Transverse colon (tissue), 4 donors: ENCODE results near the gene SLC11A1.

Experiments used
- CTCF ChIP-seq, 5 experiments: fragments of 200-600 bp in 3 of 5; fragments of 450-650 bp in 2 of 5; sonication (generic) in 3 of 5; IDR thresholded peaks; 1 replicate in 2 of 5; 2 replicates in 3 of 5; pipeline ENCODE4 v1.5.1; 2016 to 2017; ENCODE audit warnings: antibody characterized with exemption in 5 of 5, inconsistent platforms in 3 of 5, mild to moderate bottlenecking in 2 of 5, moderate library complexity in 1 of 5
- POLR2A ChIP-seq: fragments of 450-650 bp; IDR thresholded peaks from one replicate; pipeline ENCODE4 v1.6.1; 2016; ENCODE audit warnings: antibody characterized with exemption, mild to moderate bottlenecking, moderate library complexity
- POLR2AphosphoS5 ChIP-seq, 3 donors: sonication (generic); formaldehyde crosslinking; IDR thresholded peaks; one replicate each; pipeline ENCODE4 v1.6.1; 2016; ENCODE audit warnings: antibody characterized with exemption in 3 of 3

GRCh38 chr2:218422403-218423086 lies 40.5 kb downstream of the SLC11A1 start:
- TF ChIP-seq CTCF (IDR thresholded peaks at IDR 0.05): no peak
- TF ChIP-seq POLR2A: no peak
- TF ChIP-seq POLR2AphosphoS5 (IDR thresholded peaks at IDR 0.05): no peak
